Panc1 (cell line): ENCODE results near the gene SOD1.

Experiments used
- CTCF ChIP-seq: fragments of 450-650 bp; IDR thresholded peaks from 2 replicates; pipeline ENCODE4 v1.5.1; 2017; ENCODE audit warnings: mild to moderate bottlenecking
- POLR2AphosphoS5 ChIP-seq: IDR thresholded peaks from 2 replicates; pipeline ENCODE4 v1.6.1; 2012; ENCODE audit warnings: mild to moderate bottlenecking, low read depth, low read length, moderate library complexity

GRCh38 chr21:31714741-31715365 lies 55.4 kb downstream of the SOD1 start:
- TF ChIP-seq POLR2AphosphoS5 (no peak), CTCF (no peak)
